Right ventricle myocardium inferior (tissue), 1 donor: Measurements from ENCODE around the gene ICE1. TPM values are rescaled to one million over a fixed set of nuclear protein-coding genes. Genes with fewer than 3 reads are reported as not detected.
"Not testable (repeated sequence)": the region's sequence is repeated elsewhere in the genome, so short reads cannot be mapped to it uniquely, and the experiment has no call there.

Source experiments
- ATAC-seq: fragments of 200-7000 bp; cut with Tn5 transposase; one replicate; pipeline ENCODE4 v1.9.1; 2020; ENCODE audit warnings: mild to moderate bottlenecking, moderate library complexity
- DNase-seq: peaks from one replicate; pipeline ENCODE4 v3.0.0; 2021; ENCODE audit errors: missing footprints
- intact Hi-C: fragments of 100-400 bp; cut with DNase I; formaldehyde crosslinking; loops from one replicate; pipeline ENCODE4 v1.11.0; 2022
- total RNA-seq: library from RNA; stranded (reverse); fragmentation: NEBNext Ultra II Directional; extraction: Animal tissue kit (Norgen Biotek cat#: 25700); gene quantifications from one replicate; pipeline ENCODE4 v1.2.1, GENCODE V29; 2021
- donor health status: DM: no; HTN: yes; CAD: no; lungs with severe emphysema.

The ICE1 gene
- total RNA-seq, 1 donor from 2014 or later: 18.3 TPM

- intact Hi-C loops: no loop called here
- no peak for DNase-seq
- no peak for ATAC-seq
Observed at GRCh38 chr5:5430136-5430535, 7.7 kb downstream of the ICE1 start.

- intact Hi-C loops: no loop called here
- no peak for ATAC-seq
- no peak for DNase-seq
Observed at GRCh38 chr5:5432020-5432707, 9.7 kb downstream of the ICE1 start.

GRCh38 chr5:5436203-5436760 lies 13.8 kb downstream of the ICE1 start:
- DNase-seq: no peak
- no peak for ATAC-seq
- intact Hi-C loops: no loop called here

- ATAC-seq: no peak
- DNase-seq: no peak
- intact Hi-C loops: no loop called here
Observed at GRCh38 chr5:5437227-5438172, 15.0 kb downstream of the ICE1 start.

- ATAC-seq (no peak), DNase-seq (no peak)
- intact Hi-C loops: no loop called here
Observed at GRCh38 chr5:5451863-5452262, 29.4 kb downstream of the ICE1 start.

- intact Hi-C loops: no loop called here
- no peak for DNase-seq
- ATAC-seq: no peak
Observed at GRCh38 chr5:5453131-5453530, 30.7 kb downstream of the ICE1 start.

- no peak for ATAC-seq
- no peak for DNase-seq
- intact Hi-C loops: no loop called here
Observed at GRCh38 chr5:5454391-5454790, 31.9 kb downstream of the ICE1 start.

- intact Hi-C loops: no loop called here
- no peak for ATAC-seq
- DNase-seq: no peak
Observed at GRCh38 chr5:5456858-5457257, 34.4 kb downstream of the ICE1 start.

- DNase-seq (no peak), ATAC-seq (no peak)
- intact Hi-C loops: no loop called here
Observed at GRCh38 chr5:5460311-5460710, 37.8 kb downstream of the ICE1 start.

- ATAC-seq (no peak), DNase-seq (no peak)
- intact Hi-C loops: no loop called here
Observed at GRCh38 chr5:5461012-5461411, 38.5 kb downstream of the ICE1 start.

- DNase-seq (no peak), ATAC-seq (no peak)
- intact Hi-C loops: no loop called here
Observed at GRCh38 chr5:5464036-5464715, 41.7 kb downstream of the ICE1 start.

GRCh38 chr5:5466227-5466626 lies 43.8 kb downstream of the ICE1 start:
- no peak for DNase-seq

GRCh38 chr5:5467737-5468136 lies 45.3 kb downstream of the ICE1 start:
- ATAC-seq: no peak
- intact Hi-C loops: no loop called here

More at GRCh38 chr5:5466227-5466626, 43.8 kb downstream of the ICE1 start:
- ATAC-seq: no peak
- intact Hi-C loops: no loop called here

GRCh38 chr5:5470933-5471332 lies 48.5 kb downstream of the ICE1 start:
- ATAC-seq (no peak), DNase-seq (no peak)
- intact Hi-C loops: no loop called here

More at GRCh38 chr5:5467737-5468136, 45.3 kb downstream of the ICE1 start:
- no peak for DNase-seq

- intact Hi-C loops: no loop called here
- no peak for ATAC-seq
- no peak for DNase-seq
Observed at GRCh38 chr5:5473226-5473625, 50.7 kb downstream of the ICE1 start.

- ATAC-seq: no peak
- intact Hi-C loops: no loop called here
- DNase-seq: no peak
Observed at GRCh38 chr5:5474961-5475360, 52.5 kb downstream of the ICE1 start.

GRCh38 chr5:5475975-5476374 lies 53.5 kb downstream of the ICE1 start:
- intact Hi-C loops: no loop called here
- DNase-seq (no peak), ATAC-seq (no peak)

- ATAC-seq, intact Hi-C loops, DNase-seq: not testable (repeated sequence)
Observed at GRCh38 chr5:5479578-5479977, 57.1 kb downstream of the ICE1 start.

GRCh38 chr5:5480481-5481111 lies 58.1 kb downstream of the ICE1 start:
- DNase-seq: no peak
- intact Hi-C loops: no loop called here
- no peak for ATAC-seq
